WTC11 (cell line): Measurements from ENCODE around the gene CNTNAP2. TPM values are rescaled to one million over a fixed set of nuclear protein-coding genes. Genes with fewer than 3 reads are reported as not detected.
A peak's percentile ranks its signal among the peaks of the same experiment; 100 is the strongest.

Experiments used
- ATAC-seq: fragments of 200-7000 bp; cut with Tn5 transposase; 2 replicates; pipeline ENCODE4 v1.10.0; 2021; ENCODE audit warnings: mild to moderate bottlenecking, moderate library complexity
- CTCF ChIA-PET: fragments of 300-600 bp; sonication (Branson Sonifier 250); formaldehyde crosslinking; loops from one replicate; lab custom pipeline; 2021; ENCODE audit warnings: antibody characterized with exemption; lab: Charles Lee
- POLR2A ChIA-PET: fragments of 350-600 bp; sonication (Branson Sonifier 250); formaldehyde crosslinking; loops from one replicate; lab custom pipeline; 2021; ENCODE audit warnings: antibody characterized with exemption; lab: Charles Lee
- DNase-seq: peaks from one replicate; pipeline ENCODE4 v3.0.0; 2021; ENCODE audit warnings: low spot score
- H3K27ac Mint-ChIP-seq: 2 replicates; pipeline ENCODE4 v1.8.0; 2021; ENCODE audit warnings: mixed read lengths
- H3K27me3 Mint-ChIP-seq: 2 replicates; pipeline ENCODE4 v1.8.0; 2021; ENCODE audit warnings: low read depth, mild to moderate bottlenecking, moderate library complexity, mixed read lengths
- H3K36me3 Mint-ChIP-seq: 2 replicates; pipeline ENCODE4 v1.8.0; 2021; ENCODE audit warnings: mixed read lengths
- H3K4me1 Mint-ChIP-seq: 2 replicates; pipeline ENCODE4 v1.8.0; 2022; ENCODE audit warnings: mixed read lengths
- H3K4me3 Mint-ChIP-seq: 2 replicates; pipeline ENCODE4 v1.8.0; 2021; ENCODE audit warnings: mild to moderate bottlenecking, moderate library complexity, mixed read lengths
- H3K9me3 Mint-ChIP-seq: 2 replicates; pipeline ENCODE4 v1.8.0; 2021; ENCODE audit warnings: mixed read lengths
- AFF4 ChIP-seq: sonication (generic); formaldehyde crosslinking; IDR thresholded peaks from 2 replicates; pipeline ENCODE4 v1.8.1; 2023; ENCODE audit warnings: mild to moderate bottlenecking, missing genetic modification reagents, borderline replicate concordance
- ATF2 ChIP-seq: sonication (generic); formaldehyde crosslinking; IDR thresholded peaks from 2 replicates; pipeline ENCODE4 v1.8.1; 2022; ENCODE audit warnings: low read depth, missing genetic modification reagents, borderline replicate concordance
- ATF3 ChIP-seq: sonication (generic); formaldehyde crosslinking; conservative IDR thresholded peaks from 2 replicates; pipeline ENCODE4 v1.8.1; 2022; ENCODE audit warnings: mild to moderate bottlenecking, missing genetic modification reagents
- CREM ChIP-seq: sonication (generic); formaldehyde crosslinking; IDR thresholded peaks from 2 replicates; pipeline ENCODE4 v1.8.1; 2022; ENCODE audit warnings: mild to moderate bottlenecking, missing genetic modification reagents, moderate library complexity
- E2F4 ChIP-seq: sonication (generic); formaldehyde crosslinking; IDR thresholded peaks from 2 replicates; pipeline ENCODE4 v1.8.1; 2022; ENCODE audit warnings: low read depth, mild to moderate bottlenecking, moderate library complexity, missing genetic modification reagents, borderline replicate concordance
- IRF1 ChIP-seq: sonication (generic); formaldehyde crosslinking; IDR thresholded peaks from 2 replicates; pipeline ENCODE4 v1.8.0; 2023; ENCODE audit warnings: missing genetic modification reagents
- SMAD4 ChIP-seq: sonication (generic); formaldehyde crosslinking; IDR thresholded peaks from 2 replicates; pipeline ENCODE4 v1.8.0; 2022; ENCODE audit warnings: mild to moderate bottlenecking, missing genetic modification reagents
- TEAD1 ChIP-seq: sonication (generic); formaldehyde crosslinking; IDR thresholded peaks from 2 replicates; pipeline ENCODE4 v1.8.0; 2022; ENCODE audit warnings: mild to moderate bottlenecking, missing genetic modification reagents
- ZNF532 ChIP-seq: fragments of 250-450 bp; sonication (Bioruptor Pico); IDR thresholded peaks from 2 replicates; pipeline ENCODE4 v1.9.0; 2021; ENCODE audit warnings: mild to moderate bottlenecking, borderline replicate concordance
- ZSCAN18 ChIP-seq: fragments of 250-450 bp; sonication (Bioruptor Pico); IDR thresholded peaks from 2 replicates; pipeline ENCODE4 v2.1.2; 2022; ENCODE audit warnings: mild to moderate bottlenecking, moderate library complexity
- total RNA-seq: library from RNA; stranded (reverse); gene quantifications from 3 replicates; pipeline ENCODE4 v1.2.3, GENCODE V29; 2021
- TF ChIP-seq, protein P1 (sequence below): sonication (generic); formaldehyde crosslinking; IDR thresholded peaks from 2 replicates; pipeline ENCODE4 v1.8.0; 2022; ENCODE audit warnings: missing genetic modification reagents
- TF ChIP-seq, protein P2 (sequence below): sonication (generic); formaldehyde crosslinking; IDR thresholded peaks from 2 replicates; pipeline ENCODE4 v1.8.1; 2022; ENCODE audit warnings: missing genetic modification reagents, borderline replicate concordance
- TF ChIP-seq, protein P3 (sequence below): sonication (generic); formaldehyde crosslinking; IDR thresholded peaks from 2 replicates; pipeline ENCODE4 v1.8.1; 2023; ENCODE audit warnings: mild to moderate bottlenecking, missing genetic modification reagents

The CNTNAP2 gene
- total RNA-seq, 1 experiment from 2014 or later = 63.8 TPM

DNA sequence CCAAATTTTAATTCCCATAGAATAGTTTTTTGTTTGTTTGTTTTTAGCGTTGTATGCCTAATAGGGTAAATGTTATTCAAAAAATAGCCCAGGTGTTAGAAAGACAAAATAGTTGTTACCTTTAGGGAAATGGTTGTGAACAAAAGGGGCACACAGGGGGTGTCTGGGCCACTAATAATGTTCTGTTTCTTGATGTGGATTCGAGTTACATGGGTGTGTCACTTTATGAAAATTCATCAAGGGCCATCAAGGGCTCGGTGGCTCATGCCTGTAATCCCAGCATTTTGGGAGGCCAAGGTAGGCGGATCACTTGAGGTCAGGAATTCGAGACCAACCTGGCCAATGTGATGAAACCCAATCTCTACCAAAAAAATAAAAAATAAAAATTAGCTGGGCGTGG lies 1942.2 kb downstream of the CNTNAP2 start:
- POLR2A ChIA-PET = no interaction called here
- CTCF ChIA-PET = no interaction called here
- Mint-ChIP-seq H3K4me1 (peaks cover 16% of the 10 kb centered on the region), H3K9me3 (no peaks in the 10 kb centered on the region), H3K4me3 (no peak overlapping the region), H3K27ac (no peak overlapping the region), H3K27me3 (no peaks in the 10 kb centered on the region), H3K36me3 (no peaks in the 10 kb centered on the region)
- DNase-seq = no peak
- peak; percentile 73 for ATAC-seq
- TF ChIP-seq CREM = no peak
- TF ChIP-seq AFF4 (CRISPR knock-in tag) = no peak
- no peak for TF ChIP-seq IRF1 (CRISPR knock-in tag)
- TF ChIP-seq ATF3 (CRISPR knock-in tag) = no peak
- no peak for TF ChIP-seq E2F4 (CRISPR knock-in tag)
- TF ChIP-seq SMAD4 (CRISPR knock-in tag) = no peak
- no peak for TF ChIP-seq ATF2 (CRISPR knock-in tag)
- TF ChIP-seq ZNF532 = no peak
- no peak for TF ChIP-seq TEAD1
- TF ChIP-seq, protein P1, sequence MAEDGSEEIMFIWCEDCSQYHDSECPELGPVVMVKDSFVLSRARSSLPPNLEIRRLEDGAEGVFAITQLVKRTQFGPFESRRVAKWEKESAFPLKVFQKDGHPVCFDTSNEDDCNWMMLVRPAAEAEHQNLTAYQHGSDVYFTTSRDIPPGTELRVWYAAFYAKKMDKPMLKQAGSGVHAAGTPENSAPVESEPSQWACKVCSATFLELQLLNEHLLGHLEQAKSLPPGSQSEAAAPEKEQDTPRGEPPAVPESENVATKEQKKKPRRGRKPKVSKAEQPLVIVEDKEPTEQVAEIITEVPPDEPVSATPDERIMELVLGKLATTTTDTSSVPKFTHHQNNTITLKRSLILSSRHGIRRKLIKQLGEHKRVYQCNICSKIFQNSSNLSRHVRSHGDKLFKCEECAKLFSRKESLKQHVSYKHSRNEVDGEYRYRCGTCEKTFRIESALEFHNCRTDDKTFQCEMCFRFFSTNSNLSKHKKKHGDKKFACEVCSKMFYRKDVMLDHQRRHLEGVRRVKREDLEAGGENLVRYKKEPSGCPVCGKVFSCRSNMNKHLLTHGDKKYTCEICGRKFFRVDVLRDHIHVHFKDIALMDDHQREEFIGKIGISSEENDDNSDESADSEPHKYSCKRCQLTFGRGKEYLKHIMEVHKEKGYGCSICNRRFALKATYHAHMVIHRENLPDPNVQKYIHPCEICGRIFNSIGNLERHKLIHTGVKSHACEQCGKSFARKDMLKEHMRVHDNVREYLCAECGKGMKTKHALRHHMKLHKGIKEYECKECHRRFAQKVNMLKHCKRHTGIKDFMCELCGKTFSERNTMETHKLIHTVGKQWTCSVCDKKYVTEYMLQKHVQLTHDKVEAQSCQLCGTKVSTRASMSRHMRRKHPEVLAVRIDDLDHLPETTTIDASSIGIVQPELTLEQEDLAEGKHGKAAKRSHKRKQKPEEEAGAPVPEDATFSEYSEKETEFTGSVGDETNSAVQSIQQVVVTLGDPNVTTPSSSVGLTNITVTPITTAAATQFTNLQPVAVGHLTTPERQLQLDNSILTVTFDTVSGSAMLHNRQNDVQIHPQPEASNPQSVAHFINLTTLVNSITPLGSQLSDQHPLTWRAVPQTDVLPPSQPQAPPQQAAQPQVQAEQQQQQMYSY (CRISPR knock-in tag) = no peak
- TF ChIP-seq, protein P2, sequence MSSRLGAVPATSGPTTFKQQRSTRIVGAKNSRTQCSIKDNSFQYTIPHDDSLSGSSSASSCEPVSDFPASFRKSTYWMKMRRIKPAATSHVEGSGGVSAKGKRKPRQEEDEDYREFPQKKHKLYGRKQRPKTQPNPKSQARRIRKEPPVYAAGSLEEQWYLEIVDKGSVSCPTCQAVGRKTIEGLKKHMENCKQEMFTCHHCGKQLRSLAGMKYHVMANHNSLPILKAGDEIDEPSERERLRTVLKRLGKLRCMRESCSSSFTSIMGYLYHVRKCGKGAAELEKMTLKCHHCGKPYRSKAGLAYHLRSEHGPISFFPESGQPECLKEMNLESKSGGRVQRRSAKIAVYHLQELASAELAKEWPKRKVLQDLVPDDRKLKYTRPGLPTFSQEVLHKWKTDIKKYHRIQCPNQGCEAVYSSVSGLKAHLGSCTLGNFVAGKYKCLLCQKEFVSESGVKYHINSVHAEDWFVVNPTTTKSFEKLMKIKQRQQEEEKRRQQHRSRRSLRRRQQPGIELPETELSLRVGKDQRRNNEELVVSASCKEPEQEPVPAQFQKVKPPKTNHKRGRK = no peak
- no peak for TF ChIP-seq ZSCAN18 (CRISPR knock-in tag)
- TF ChIP-seq, protein P3, sequence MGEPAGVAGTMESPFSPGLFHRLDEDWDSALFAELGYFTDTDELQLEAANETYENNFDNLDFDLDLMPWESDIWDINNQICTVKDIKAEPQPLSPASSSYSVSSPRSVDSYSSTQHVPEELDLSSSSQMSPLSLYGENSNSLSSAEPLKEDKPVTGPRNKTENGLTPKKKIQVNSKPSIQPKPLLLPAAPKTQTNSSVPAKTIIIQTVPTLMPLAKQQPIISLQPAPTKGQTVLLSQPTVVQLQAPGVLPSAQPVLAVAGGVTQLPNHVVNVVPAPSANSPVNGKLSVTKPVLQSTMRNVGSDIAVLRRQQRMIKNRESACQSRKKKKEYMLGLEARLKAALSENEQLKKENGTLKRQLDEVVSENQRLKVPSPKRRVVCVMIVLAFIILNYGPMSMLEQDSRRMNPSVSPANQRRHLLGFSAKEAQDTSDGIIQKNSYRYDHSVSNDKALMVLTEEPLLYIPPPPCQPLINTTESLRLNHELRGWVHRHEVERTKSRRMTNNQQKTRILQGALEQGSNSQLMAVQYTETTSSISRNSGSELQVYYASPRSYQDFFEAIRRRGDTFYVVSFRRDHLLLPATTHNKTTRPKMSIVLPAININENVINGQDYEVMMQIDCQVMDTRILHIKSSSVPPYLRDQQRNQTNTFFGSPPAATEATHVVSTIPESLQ = no peak
